GM21723 (cell line): ENCODE data around the gene RRAS2.
"Not testable (repeated sequence)": the region's sequence is repeated elsewhere in the genome, so short reads cannot be mapped to it uniquely, and the experiment has no call there.

Experiments used
- ATAC-seq: cut with Tn5 transposase; IDR thresholded peaks from one replicate; pipeline ENCODE4 v1.9.1; 2021; ENCODE audit warnings: mild to moderate bottlenecking, moderate library complexity; ENCODE audit not compliant: unreplicated experiment

Gene RRAS2

DNA sequence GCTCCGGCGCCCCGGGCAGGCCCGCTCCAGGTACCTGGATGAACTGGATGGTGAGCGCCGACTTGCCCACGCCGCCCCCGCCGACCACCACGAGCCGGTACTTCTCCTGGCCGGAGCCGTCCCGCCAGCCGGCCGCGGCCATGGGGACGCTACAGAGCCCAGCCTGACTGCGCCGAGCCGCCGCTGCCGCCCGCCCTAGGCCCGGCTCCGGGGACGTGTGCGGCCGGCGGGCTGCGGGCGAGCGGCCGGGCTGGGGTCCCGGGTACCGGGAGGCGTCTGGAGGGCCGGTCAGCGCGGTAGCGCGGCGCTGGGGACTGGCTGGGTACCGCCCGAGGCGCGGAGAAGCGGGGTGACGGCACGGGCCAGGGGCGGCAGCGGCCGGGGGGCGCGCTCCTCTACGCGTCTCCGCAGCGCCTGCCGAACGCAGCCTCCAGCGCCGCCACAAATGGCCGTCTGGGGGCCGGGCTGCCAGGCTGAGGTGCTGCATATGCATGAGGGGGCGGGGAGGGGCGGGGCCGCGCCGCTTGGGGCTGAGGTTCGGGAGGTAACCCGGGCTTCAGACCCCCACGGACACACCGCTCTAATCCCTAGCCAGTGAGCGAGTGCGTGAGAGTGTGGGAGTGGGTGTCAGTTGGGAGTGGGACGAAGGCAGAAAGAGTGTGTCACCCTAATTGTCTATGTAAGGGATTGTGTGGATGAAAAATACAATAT lies at the start of gene RRAS2:
TSS of gene RRAS2 (minus strand) at position 455 of the 711 bp plus-strand sequence. CDS start at position 142, 313 bp downstream.
- peak; percentile 89 for ATAC-seq

DNA sequence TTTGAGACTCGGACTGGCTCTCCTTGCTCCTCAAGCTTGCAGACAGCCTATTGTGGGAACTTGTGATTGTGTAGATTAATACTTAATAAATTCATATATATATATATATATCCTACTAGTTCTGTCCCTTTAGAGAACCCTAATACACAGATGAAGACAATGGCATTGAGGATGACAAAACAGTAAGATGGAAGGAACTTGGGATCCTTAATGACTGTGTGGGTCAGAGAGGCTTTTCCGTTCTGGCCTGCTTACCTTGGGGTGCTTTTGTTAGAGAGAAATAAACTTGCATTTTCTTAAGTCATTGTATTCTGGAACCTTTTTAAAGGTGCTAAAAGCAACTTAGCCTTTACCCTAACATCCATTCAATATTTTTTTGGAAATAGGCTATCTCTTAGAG lies 49.6 kb upstream of the RRAS2 start:
- no peak for ATAC-seq

DNA sequence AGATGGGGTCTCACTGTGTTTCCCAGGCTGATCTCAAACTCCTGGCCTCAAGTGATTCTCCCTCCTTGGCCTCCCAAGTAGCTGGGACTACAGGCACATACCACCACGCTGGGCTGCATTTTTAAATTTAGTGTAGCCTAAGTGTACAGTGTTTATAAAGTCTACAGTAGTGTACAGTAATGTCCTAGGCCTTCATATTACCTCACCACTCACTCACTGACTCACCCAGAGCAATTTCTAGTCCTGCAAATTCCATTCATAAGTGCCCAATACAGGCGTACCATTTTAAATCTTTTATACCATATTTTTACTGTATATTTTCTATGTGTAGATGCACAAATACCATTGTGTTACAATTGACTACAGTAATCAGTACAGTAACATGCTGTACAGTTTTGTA lies 47.1 kb upstream of the RRAS2 start:
- ATAC-seq, result not testable (repeated sequence)

DNA sequence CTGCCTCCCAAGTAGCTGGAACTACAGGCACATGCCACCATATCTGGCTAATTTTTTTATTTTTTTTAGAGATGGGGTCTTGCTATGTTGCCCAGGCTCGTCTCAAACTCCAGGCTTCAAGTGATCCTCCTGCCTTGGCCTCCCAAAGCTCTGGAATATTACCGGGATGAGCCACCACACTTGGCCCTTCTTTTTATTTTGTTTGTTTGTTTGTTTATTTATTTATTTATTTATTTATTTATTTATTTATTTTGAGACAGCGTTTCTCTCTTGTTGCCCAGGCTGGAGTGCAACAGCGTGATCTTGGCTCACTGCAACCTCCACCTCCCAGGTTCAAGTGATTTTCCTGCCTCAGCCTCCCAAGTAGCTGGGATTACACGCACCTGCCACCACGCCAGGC lies 44.5 kb upstream of the RRAS2 start:
- not testable (repeated sequence) for ATAC-seq

DNA sequence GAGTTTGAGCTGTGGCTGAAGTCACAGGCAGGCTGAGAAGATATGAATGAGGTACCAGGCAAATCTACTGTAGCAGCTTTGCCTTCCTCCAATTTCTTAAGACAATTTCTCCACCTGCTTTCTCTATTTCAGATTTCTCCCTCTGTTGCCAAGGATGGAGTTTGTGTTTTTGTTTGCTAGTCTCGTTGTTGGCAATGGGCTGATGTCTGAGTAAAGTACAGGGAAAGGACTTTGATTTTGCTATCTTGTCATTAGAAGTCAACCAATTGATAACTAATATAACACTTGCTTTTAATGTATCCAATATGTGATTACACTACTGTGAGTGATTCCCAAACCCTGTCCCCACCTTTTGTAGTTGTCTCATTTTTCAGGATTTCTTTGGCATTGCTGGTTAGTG lies 40.1 kb upstream of the RRAS2 start:
- no peak for ATAC-seq

DNA sequence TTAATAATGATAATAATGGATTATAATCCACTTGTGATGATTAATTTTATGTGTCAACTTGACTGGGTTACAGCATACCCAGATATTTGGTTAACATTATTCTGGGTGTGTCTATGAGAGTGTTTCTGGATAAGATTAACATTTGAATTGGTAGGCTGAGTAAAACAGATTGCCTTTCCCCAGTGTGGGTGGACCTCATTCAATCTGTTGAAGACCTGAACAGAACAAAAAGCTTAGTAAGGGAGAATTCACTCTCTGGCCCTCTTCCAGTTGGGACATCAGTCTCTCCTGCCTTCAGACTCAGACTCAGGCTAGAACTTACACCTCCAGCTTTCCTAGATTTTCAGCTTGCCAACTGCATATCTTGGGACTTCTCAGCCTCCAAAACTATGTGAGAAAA lies 37.3 kb upstream of the RRAS2 start:
- ATAC-seq, result no peak

DNA sequence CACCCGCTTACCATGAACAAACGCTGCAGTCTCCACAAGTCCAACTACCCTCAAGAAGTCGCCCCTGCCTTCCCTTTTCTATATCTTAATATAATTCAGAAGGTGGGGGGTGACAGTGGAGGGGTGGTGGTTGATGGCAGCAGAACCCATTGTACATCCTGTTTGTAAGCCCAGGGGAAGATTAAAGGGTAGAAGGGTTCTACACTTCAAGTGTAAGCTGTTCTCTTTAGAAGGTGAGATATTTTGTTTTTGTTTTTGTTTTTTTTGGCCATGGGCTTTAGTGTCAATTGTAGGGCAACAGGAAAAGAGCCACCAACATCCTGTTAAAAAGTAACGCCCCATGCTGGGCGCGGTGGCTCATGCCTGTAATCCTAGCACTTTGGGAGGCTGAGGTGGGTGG lies 34.9 kb upstream of the RRAS2 start:
- ATAC-seq, result no peak

DNA sequence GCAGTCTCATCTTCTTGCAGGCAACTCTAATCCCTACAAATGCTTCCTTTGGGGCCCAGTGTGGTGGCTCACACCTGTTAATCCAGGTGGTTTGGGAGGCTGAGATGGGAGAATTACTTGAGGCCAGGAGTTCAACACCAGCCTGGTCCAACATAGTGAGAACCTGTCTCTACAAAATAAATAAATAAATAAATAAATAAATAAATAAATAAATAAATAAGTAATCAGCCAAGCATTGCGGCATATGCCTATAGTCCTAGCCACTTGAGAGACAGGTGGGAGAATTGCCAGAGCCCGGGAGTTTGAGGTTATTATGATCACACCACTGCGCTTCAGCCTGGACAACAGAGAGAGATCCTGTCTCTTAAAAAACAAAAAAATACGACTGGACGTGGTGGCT lies 34.1 kb upstream of the RRAS2 start:
- no peak for ATAC-seq

DNA sequence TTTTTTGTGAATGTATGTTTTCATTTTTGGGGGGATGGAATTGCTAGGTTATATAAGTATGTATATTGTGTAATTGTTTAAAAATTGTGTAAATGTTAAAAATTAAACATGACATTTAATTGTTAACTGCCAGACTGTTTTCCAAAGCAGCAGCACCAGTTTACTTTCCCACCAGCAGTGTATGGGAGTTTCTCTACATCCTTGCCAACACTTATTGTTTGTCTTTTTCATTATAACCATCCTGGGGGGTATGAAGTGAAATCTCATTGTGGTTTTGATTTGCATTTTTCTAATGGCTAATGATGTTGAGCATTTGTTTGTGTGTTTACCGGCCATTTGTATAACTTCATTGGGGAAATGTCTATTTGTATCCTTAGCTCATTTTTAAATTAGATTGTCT lies 31.7 kb upstream of the RRAS2 start:
- no peak for ATAC-seq

DNA sequence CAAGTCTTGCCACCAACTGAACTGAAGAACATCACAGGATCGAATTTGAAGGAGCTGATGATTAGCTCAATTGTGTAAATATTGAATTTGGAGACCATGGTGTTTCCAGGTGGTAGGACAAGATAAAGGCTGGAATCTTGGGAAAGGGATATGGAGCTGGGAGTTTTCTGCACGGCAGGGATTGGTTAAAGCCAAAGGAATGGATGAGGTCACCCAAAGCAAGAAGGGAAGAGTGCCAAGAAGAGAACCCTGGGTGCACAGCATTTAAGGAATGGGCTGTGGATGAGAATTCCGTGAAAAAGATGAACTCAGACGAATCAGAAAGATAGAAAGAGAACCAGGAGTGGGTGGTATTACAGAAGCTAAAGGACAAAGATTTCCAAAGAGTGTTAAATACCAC lies 29.4 kb upstream of the RRAS2 start:
- no peak for ATAC-seq

DNA sequence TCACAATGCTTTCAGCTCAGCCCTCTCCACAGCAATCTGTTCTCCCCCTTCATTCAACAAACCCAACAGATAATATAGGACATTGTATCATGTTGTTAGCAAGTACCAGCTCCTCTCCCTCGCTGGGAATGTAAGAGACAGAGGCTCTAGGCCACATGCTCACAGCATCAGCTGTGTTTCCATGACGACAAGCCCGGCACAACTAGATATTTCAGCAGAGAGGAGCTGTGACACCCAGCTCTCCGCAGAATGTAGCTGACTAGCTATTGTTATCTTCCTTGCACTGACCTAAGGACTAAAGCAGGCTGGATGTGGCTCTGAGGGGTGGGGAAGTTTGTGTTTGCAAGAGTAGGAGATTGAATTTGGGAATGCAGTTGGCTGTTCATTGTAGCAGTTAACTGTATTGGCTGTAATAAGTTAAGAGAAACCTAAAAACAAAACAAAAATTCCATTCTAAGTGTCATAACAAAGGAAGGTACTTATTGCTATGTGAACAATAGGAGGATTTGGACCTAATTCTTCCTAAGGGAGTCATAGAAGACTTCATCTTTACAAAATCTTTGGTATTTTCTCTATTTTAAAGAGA lies 28.0 kb upstream of the RRAS2 start:
- ATAC-seq, result no peak

DNA sequence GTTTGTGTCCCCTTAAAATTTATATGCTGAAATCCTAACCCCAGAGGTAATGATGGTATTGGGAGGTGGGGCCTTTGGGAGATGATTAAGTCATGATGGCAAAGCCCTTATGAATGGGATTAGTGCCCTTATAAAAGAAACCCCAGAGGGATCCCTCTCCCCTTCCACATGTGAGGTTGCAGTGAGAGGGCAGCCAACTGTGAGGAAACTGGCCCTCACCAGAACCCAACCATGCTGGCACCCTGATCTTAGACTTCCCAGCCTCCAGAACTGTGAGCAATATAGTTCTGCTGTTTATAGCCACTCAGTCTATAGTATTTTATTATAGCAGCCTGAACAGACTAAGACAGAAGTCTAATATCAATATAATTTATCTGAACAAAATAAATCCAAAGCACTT lies 27.1 kb upstream of the RRAS2 start:
- no peak for ATAC-seq

DNA sequence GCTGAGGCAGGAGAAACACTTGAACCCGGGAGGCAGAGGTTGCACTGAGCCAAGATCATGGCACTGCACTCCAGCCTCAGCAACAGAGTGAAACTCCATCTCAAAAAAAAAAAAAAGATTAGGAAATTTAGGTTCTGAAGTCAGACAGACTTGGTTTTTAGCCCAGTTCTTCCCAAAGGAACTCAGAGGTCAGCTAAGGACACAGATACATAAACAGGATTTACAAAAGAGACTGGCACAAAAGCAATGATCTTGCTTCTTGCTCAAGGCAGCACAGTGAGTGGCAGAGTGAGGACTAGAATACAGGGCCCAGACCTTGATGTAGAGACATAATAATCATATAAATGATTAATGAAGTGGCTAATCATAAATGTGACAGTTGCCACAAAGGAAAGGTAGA lies 25.4 kb upstream of the RRAS2 start:
- ATAC-seq, result no peak

DNA sequence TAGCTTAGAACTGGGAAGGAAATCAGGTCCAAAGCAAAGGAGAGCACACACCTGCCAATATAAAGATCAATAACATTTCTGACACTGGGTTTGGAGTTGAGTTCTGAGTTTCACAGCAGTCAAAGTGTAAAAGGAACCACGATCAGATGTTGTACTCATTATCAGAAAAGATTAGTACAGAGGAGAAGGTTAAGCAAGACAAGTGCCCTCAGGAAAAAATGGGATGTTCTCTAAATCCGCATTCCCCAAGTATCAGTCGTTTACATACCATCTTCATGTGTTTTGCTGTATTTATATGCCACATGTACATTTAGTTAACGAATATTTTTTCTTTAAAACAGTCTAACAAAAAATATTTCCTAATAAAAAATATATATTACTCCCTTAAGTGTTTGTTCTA lies 23.0 kb upstream of the RRAS2 start:
- no peak for ATAC-seq

DNA sequence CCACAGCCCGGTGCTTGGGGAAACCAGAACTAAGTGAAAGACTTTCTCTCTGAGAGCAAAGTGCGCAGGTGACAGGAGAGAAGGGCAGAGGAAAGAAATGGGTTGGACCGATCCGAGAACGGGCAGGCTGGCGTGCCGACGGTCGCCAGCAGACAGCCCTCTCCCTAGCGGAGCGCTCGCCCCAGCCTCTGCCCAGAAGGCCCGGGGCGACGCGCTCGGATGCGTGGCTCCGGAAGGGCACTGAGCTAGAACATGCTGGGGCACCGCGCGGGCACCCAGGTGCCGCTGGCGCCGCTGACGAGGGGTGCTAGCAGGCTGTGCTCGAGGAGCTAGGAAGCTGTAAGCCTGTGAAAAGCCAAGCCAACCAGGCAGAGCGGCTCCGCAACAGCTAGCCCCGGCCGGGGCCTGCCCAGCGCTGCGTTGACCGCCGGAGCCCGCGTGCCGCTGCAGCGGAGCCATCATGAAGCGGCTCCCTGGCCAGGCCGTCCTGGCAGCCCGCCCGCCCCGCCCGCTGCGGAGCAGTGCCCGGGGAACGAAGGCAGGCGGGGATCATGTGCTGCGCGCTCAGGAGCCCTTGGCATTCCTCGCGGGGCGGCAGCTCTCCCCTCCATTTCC lies 22.1 kb upstream of the RRAS2 start:
- peak; percentile 81 for ATAC-seq

DNA sequence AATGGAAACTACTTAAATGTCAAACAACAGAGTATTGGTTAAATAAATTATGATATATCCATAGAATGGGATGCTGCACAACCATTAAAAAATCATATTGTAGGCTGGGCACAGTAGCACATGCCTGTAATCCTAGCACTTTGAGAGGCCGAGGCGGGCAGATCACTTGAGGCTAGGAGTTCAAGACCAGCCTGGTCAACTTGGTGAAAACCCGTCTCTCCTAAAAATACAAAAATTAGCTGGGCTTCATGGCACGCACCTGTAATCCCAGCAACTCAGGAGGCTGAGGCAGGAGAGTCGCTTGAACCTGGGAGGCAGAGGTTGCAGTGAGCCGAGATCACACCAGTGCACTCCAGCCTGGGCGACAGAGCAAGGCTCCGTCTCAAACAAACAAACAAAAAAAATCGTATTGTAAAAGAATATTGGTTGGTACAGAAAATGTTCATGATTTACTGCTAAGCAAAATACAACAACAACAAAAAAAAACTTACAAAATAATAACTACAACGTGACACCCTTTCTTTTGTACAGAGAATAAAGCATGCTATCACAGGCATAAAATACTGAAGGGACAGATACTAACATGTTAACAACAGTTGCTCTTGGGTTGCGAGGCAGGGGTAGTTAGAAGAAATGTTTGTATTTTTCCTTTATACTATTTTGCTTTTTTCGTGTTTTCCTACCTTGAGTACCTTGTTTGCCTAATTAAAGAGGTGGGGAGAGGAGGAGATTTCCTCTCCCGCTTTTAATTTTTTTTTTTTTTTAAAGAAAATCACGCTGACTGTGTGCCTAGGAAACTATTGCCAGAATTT lies 21.3 kb upstream of the RRAS2 start:
- no peak for ATAC-seq

DNA sequence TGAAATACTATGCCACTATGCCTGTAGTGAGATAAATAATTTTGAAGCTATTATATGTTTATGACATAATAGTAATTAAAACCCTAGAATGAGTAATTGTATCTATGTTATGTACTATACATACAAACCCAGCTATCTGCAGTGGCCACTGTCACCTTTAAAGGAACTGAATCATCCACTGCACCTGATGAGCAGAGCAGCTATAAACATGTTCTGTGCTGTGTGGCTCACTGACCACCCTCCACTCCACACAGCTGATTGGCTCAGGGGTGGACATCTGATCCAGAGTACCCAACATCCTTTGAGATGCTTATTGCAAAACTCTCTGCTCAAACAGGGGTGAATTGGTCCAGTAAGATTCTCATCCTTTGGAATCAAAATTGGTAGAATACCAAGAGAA lies 19.2 kb upstream of the RRAS2 start:
- no peak for ATAC-seq

DNA sequence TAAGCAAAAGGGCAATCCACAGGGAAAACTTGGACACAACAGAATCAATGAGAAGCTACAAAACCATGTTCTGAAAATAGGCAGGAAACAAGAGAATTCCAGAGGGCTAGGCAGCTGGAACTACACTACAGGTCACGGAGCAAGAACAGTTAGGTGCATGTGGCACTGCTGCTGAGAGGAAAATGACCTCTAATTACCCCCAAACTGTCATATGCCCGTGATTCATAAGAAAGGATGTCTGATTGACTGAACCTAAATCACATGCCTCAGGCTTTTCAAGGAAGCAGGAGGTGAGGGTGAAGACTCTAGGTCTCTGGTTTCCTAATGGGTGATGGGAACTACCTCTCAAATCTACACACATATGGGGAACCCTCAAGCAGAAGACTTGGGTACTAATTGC lies 17.9 kb upstream of the RRAS2 start:
- no peak for ATAC-seq

DNA sequence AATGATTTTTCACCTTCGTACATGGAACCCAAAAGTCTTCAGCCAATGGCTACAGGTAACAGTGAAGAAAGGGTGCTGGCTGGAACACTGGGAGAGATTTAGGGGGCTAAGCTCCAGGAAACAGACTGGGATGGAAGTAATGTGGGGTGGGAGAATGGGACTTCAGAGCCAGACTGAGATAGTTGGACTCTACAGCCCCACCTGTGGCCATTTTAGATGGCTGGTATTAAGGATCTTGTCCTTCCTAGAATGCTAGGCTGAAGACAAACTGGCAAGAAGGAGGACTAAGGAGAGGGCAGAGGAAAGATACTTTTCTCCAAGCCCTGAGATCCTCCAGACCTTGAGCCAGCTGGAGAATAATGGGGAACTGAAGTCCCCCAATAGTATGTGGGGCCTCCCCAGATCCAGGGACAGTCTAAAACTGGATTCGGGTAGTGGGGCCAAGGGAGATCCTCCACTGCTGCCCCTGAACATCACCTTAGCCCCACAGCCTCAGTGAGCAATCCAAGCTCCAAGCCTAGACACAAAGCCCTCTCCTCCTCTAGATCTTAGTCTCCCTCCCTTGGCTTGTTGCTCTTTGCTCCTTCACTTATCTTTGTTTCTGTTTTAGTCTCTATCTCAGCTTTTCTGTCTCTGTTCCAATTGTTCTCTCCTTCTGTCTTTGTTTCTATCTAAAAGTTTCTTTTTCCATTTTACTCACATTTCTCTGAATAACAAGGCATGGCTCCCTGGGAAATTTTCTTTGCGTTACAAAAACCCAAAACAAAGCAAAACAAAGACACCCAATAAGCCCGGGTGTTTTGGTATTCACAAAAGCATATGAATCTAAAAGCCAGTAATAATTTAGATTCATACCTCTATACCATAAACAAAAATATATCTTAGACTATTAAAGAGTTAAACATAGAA lies 16.2 kb upstream of the RRAS2 start:
- no peak for ATAC-seq

DNA sequence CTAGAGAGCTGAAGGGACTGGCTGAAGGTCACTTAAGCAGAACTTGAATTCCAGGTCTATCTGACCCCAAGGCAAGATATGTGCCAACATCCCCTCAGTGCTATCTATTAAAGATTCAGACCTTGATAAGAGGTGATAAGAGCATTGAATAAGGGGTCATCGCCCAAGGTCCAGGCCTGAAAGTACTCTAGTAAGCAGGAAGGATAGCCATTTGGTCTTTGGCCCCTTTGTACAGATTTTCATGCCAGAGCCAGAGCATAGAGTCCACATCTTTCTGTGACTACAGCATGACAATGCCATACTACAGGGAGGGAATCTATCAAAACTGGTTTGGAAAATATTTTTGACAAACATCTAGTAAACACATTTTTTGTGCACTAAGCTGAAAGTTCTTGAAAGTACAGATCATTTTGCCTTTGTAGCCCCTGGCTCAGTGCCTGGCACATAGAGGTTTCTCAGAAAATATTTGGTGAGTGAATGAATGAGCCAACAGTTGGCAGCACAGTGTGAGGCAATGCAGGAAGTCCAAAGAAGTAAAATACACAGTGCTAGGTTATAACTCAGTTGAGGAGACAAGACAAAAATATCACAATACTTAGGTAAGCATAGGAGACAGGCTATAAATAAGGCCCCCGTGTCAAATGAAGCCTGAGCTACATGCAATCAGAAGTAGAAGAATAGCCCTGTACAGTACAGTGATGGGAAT lies 15.1 kb upstream of the RRAS2 start:
- ATAC-seq, result no peak
